ENCODE results near the gene KIAA0513.
A peak's percentile ranks its signal among the peaks of the same experiment; 100 is the strongest.

KIAA0513 gene

GRCh38 chr16:85014311-85014710 lies 13.3 kb upstream of the KIAA0513 start:
- no peak for TF ChIP-seq CTCF (conservative IDR thresholded peaks at IDR 0.05)
- no peak for TF ChIP-seq ZFX (IDR thresholded peaks at IDR 0.05)
- H3K27ac ChIP-seq, result no peak overlapping the region

- H3K27ac ChIP-seq, result peak overlapping the region; percentile 18; the same call in 1 of the 2 replicates
- TF ChIP-seq ZFX (IDR thresholded peaks at IDR 0.05) (no peak), CTCF (conservative IDR thresholded peaks at IDR 0.05) (no peak)
These were observed 12.0 kb upstream of the KIAA0513 start for GRCh38 chr16:85015481-85016187.

- H3K27ac ChIP-seq, result peak overlapping the region; percentile 25
- TF ChIP-seq CTCF (conservative IDR thresholded peaks at IDR 0.05) (no peak), ZFX (IDR thresholded peaks at IDR 0.05) (no peak)
These were observed 10.4 kb upstream of the KIAA0513 start for GRCh38 chr16:85017151-85017550.

- TF ChIP-seq ZFX (IDR thresholded peaks at IDR 0.05) (no peak), CTCF (conservative IDR thresholded peaks at IDR 0.05) (no peak)
- no peak overlapping the region for H3K27ac ChIP-seq
These were observed 10.0 kb upstream of the KIAA0513 start for GRCh38 chr16:85017633-85018032.

GRCh38 chr16:85018529-85019236 lies 8.9 kb upstream of the KIAA0513 start:
- H3K27ac ChIP-seq, result no peak overlapping the region
- TF ChIP-seq ZFX (IDR thresholded peaks at IDR 0.05), result no peak
- TF ChIP-seq CTCF (conservative IDR thresholded peaks at IDR 0.05), result no peak

GRCh38 chr16:85019659-85020245 lies 7.8 kb upstream of the KIAA0513 start:
- no peak for TF ChIP-seq ZFX (IDR thresholded peaks at IDR 0.05)
- no peak for TF ChIP-seq CTCF (conservative IDR thresholded peaks at IDR 0.05)
- H3K27ac ChIP-seq, result no peak overlapping the region
